ENCODE measurements around the gene B3GALT6.

B3GALT6 gene

DNA sequence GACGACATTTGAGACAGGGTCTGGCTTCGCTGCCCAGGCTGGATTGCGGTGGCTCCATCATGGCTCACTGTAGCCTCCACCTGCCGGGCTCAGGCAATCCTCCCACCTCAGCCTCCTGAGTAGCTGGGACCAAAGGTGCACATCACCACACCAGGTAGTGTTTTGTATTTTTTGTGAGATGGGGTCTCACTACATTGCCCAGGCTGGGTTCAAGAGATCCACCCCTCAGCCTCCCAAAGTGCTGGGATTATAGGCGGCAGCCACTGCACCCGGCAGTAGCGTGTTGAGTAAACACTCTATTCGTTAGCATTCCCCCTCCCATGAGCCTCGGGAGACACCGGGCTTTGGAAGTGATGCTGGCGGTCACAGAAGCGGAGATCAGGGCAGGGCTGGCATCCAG is 21.3 kb downstream of the B3GALT6 start:
- TF ChIP-seq, protein P1, sequence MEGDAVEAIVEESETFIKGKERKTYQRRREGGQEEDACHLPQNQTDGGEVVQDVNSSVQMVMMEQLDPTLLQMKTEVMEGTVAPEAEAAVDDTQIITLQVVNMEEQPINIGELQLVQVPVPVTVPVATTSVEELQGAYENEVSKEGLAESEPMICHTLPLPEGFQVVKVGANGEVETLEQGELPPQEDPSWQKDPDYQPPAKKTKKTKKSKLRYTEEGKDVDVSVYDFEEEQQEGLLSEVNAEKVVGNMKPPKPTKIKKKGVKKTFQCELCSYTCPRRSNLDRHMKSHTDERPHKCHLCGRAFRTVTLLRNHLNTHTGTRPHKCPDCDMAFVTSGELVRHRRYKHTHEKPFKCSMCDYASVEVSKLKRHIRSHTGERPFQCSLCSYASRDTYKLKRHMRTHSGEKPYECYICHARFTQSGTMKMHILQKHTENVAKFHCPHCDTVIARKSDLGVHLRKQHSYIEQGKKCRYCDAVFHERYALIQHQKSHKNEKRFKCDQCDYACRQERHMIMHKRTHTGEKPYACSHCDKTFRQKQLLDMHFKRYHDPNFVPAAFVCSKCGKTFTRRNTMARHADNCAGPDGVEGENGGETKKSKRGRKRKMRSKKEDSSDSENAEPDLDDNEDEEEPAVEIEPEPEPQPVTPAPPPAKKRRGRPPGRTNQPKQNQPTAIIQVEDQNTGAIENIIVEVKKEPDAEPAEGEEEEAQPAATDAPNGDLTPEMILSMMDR (conservative IDR thresholded peaks at IDR 0.05; ENCODE audit: low read depth, low read length): no peak
- H3K4me3 ChIP-seq (ENCODE audit: low read length): no peak overlapping the region
- no peak for DNase-seq (ENCODE audit: low read depth)

GRCh38 chr1:1253972-1254666 is 22.1 kb downstream of the B3GALT6 start:
- no peak for DNase-seq (ENCODE audit: low read depth)
- no peak overlapping the region for H3K4me3 ChIP-seq (ENCODE audit: low read length)
- TF ChIP-seq, protein P1 (conservative IDR thresholded peaks at IDR 0.05; ENCODE audit: low read depth, low read length): no peak

DNA sequence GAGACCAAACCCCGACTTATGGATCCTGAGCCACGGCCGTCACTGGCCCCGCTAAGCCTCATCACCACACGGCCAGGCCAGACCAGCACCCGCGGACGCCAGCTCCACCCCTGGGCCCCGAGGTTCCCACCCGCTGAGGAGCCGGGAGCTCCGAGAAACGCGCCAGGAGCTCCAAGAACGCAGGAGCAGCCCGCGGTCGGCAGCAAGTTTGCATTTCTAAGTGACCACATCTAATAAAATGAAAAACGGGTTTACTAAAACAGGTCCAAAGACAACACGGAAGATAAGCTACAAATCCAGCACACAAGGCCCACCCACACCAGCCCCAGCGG is 22.6 kb downstream of the B3GALT6 start:
- no peak for DNase-seq (ENCODE audit: low read depth)
- TF ChIP-seq, protein P1 (conservative IDR thresholded peaks at IDR 0.05; ENCODE audit: low read depth, low read length): no peak
- no peak overlapping the region for H3K4me3 ChIP-seq (ENCODE audit: low read length)

GRCh38 chr1:1255078-1255477 is 23.0 kb downstream of the B3GALT6 start:
- H3K4me3 ChIP-seq (ENCODE audit: low read length): no peak overlapping the region
- TF ChIP-seq, protein P1 (conservative IDR thresholded peaks at IDR 0.05; ENCODE audit: low read depth, low read length): no peak
- DNase-seq (ENCODE audit: low read depth): no peak

DNA sequence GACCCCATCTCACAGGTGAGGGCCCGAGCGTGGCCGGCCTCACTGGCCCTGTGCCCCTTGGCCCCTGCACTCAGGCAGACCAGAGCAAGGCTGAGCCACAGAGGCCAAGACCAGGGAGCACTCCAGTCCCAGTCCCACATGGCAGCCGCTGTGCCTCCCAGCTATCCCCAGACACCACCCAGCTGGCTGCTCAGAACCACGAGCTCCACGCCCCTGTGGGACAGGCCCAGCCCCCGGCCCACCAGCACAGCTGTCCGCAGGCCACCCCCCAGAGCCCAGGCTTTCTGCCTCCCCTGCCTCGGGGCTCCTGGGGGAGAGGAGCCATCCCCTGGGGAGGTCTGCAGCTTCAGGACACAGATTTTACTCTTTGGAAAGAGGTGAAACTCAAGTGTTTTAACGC is 23.6 kb downstream of the B3GALT6 start:
- TF ChIP-seq, protein P1 (conservative IDR thresholded peaks at IDR 0.05; ENCODE audit: low read depth, low read length): no peak
- no peak for DNase-seq (ENCODE audit: low read depth)

DNA sequence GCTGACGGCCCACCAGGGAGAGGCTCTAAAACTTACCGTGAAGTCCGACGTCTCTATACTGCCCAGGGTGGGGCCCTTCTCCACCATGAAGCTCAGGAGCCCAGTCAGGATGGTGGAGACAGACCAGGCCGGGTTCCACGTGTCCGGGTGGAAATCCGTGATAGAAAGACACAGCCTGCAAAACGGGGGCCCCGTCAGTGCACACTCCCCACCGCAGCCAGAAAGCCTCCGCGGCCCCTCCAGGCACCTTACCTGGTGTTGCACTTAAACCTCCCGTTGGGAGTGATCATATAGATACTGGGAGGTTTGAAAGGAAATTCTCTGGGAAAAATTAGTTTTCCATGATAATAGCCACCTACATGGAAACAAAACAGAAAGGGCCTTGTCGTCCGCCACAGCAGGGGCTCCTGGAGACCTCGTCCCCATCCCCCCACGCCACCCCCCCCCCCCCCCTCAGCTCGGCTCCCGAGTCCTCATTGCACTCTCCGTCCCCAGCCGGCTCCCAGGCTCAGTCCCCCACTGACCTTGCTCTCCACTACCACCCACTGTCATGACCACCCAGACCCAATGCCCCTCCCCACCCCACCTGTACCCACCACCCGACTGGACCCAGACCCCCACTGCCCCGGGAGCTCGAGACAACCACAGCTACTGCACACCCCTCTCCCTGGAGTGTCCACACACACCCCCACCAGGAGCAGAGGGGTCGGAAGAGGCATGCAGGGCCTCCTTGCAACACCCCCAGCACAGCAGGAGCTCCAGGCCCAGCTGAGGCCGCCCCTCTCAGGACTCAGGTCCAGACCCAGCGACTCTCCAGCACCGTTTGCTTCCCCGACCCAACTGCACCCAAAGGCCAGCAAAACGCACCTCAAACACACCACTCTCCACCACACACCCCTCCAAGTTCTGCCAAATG is 25.2 kb downstream of the B3GALT6 start:
- no peak for DNase-seq (ENCODE audit: low read depth)
- TF ChIP-seq, protein P1 (conservative IDR thresholded peaks at IDR 0.05; ENCODE audit: low read depth, low read length): no peak
- no peak overlapping the region for H3K4me3 ChIP-seq (ENCODE audit: low read length)

More for the DNA sequence above, 23.6 kb downstream of the B3GALT6 start:
- no peak overlapping the region for H3K4me3 ChIP-seq (ENCODE audit: low read length)
